Ishikawa (cell line): ENCODE measurements around the gene ZNF18.

Source experiments
- EP300 ChIP-seq: IDR thresholded peaks from 2 replicates; pipeline ENCODE4 v1.6.1; 2012; ENCODE audit warnings: borderline replicate concordance
- MAX ChIP-seq: IDR thresholded peaks from 2 replicates; pipeline ENCODE4 v1.6.1; 2012
- NFIC ChIP-seq: IDR thresholded peaks from 2 replicates; pipeline ENCODE4 v1.6.1; 2012
- YY1 ChIP-seq: IDR thresholded peaks from 2 replicates; pipeline ENCODE4 v1.6.1; 2012; ENCODE audit warnings: low read depth
- ZBTB7A ChIP-seq: IDR thresholded peaks from 2 replicates; pipeline ENCODE4 v1.6.1; 2012; ENCODE audit warnings: low read depth

DNA sequence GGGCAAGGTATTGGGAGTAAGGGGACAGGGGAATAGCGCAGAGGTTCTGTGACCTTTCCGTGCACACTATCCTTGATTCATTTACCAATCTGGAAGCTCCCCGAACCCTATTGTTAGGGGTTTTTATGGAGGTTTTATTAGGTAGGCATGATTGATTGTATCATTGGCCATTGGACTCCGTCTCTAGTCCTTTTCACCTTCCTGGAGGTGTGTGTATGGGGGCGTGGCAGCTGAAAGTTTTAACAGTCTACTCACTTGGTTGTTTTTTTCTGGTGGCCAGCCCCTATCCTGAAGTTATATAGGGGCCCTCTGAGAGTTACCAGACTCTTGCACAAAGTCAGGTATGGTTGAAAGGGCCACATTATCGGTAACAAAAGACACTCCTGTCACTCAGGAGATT lies 46.4 kb upstream of the ZNF18 start:
- TF ChIP-seq NFIC (no peak), EP300 (no peak), MAX (no peak), YY1 (no peak), ZBTB7A (no peak)
